Measurements from ENCODE around the gene ARL4D. TPM values are rescaled to one million over a fixed set of nuclear protein-coding genes. Genes with fewer than 3 reads are reported as not detected.
"Not testable (repeated sequence)": the region's sequence is repeated elsewhere in the genome, so short reads cannot be mapped to it uniquely, and the experiment has no call there.

Gene ARL4D
- polyA plus RNA-seq, 3 donors: 8.8 to 11.0 (median 10.9) TPM

- DNase-seq (ENCODE audit: extremely low read depth in 1 of 11, low read depth in 9 of 11, low spot score in 4 of 11): no peak
Observed at GRCh38 chr17:43410557-43411368, 12.0 kb downstream of the ARL4D start.

DNA sequence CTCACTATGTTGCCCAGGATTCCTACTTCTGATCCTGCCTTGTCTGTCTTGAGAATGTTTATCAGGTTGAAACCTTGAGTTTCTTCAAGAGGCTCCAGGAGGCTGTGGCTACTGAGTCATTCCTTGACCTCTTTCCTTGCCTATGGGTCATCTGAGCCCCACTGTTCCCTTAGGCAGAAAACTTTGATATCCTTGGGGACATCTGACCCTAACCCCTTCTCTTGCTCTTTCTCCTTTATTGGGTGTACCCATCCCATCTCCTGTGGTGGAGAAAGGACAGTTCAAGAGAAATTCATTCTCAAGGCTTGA lies 12.5 kb downstream of the ARL4D start:
- no peak for DNase-seq (ENCODE audit: extremely low read depth in 1 of 11, low read depth in 9 of 11, low spot score in 4 of 11)

- no peak for DNase-seq (ENCODE audit: extremely low read depth in 1 of 11, low read depth in 9 of 11, low spot score in 4 of 11)
Observed at GRCh38 chr17:43411749-43412148, 13.0 kb downstream of the ARL4D start.

DNA sequence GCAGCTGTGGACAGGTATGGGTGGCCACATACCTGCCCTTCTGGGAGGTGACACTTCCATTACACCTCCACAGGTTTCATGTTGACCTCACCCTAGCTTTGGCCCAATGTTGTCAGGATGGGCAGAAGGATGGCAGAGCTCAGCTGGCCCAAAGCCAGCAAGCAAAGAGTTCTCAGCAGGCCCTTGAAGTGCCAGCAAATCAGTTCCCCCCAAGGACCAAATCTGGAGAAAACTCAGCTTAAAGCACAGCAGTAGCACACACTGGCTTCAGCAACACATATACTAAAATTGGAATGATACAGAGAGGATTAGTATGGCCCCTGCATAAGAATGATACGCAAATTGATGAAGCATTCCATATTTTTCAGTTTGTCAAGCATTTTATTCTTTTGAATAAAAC lies 13.4 kb downstream of the ARL4D start:
- no peak for DNase-seq (ENCODE audit: extremely low read depth in 1 of 11, low read depth in 9 of 11, low spot score in 4 of 11)

- no peak for DNase-seq (ENCODE audit: extremely low read depth in 1 of 11, low read depth in 9 of 11, low spot score in 4 of 11)
Observed at GRCh38 chr17:43416998-43417890, 18.5 kb downstream of the ARL4D start.

GRCh38 chr17:43418441-43419374 lies 19.9 kb downstream of the ARL4D start:
- DNase-seq (ENCODE audit: extremely low read depth in 1 of 11, low read depth in 9 of 11, low spot score in 4 of 11): no peak

- not testable (repeated sequence) for DNase-seq (ENCODE audit: extremely low read depth in 1 of 11, low read depth in 9 of 11, low spot score in 4 of 11)
Observed at GRCh38 chr17:43419375-43419882, 20.6 kb downstream of the ARL4D start.

GRCh38 chr17:43423777-43424455 lies 25.1 kb downstream of the ARL4D start:
- DNase-seq (ENCODE audit: extremely low read depth in 1 of 11, low read depth in 9 of 11, low spot score in 4 of 11): no peak

GRCh38 chr17:43427362-43428043 lies 28.7 kb downstream of the ARL4D start:
- DNase-seq (ENCODE audit: extremely low read depth in 1 of 11, low read depth in 9 of 11, low spot score in 4 of 11): no peak

DNA sequence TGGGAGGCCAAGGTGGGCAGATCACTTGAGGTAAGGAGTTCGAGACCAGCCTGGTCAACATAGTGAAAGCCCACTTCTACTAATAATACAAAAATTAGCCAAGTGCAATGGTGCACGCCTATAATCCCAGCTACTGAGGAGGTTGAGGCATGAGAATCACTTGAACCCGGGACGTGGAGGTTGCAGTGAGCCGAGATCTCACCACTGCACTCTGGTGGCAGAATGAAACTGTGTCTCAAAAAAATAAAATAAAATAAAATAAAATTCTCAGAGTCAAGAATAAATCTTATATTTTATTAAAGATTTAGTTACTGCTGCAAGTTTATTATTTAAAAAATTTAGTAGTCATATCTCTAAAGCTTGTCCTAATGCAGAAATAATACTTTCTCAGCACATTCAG lies 29.7 kb downstream of the ARL4D start:
- DNase-seq (ENCODE audit: extremely low read depth in 1 of 11, low read depth in 9 of 11, low spot score in 4 of 11): no peak

DNA sequence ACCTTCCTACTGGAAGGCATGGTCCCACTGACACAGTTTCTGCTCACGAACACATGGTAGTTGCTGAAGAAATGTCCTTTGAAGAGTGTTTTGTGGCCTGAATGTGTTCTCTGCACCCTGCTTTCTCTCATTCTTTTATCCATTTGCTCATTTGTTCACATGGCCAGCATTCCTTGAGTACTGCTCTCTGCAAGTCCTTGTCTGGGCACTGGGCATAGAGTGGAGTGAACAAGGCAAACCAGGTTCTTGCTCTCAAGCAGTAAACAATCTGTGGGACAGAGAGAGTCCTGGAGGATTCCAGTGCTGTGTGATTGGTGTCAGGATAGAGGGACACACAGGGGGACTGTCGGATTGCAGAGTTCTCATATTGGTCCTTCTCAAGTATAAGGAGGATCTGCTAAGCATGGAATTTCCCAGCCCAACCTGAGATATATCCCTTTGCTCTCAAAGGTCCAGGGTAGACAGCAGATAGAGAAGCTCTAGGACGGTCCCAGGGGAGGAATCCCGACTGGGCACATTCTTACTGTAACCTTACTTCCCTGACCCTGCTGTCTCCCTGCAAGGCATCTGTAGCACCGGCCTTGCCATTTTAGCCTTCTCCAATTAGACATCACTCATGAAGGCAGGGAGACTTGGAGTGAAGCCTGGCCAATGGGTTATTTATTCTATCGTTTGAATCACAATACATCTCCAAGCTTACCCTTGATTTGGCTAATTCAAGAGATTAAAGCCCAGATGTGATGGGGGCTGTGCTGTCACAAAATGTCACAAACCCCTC lies 32.3 kb downstream of the ARL4D start:
- DNase-seq (ENCODE audit: extremely low read depth in 1 of 11, low read depth in 9 of 11, low spot score in 4 of 11): no peak

DNA sequence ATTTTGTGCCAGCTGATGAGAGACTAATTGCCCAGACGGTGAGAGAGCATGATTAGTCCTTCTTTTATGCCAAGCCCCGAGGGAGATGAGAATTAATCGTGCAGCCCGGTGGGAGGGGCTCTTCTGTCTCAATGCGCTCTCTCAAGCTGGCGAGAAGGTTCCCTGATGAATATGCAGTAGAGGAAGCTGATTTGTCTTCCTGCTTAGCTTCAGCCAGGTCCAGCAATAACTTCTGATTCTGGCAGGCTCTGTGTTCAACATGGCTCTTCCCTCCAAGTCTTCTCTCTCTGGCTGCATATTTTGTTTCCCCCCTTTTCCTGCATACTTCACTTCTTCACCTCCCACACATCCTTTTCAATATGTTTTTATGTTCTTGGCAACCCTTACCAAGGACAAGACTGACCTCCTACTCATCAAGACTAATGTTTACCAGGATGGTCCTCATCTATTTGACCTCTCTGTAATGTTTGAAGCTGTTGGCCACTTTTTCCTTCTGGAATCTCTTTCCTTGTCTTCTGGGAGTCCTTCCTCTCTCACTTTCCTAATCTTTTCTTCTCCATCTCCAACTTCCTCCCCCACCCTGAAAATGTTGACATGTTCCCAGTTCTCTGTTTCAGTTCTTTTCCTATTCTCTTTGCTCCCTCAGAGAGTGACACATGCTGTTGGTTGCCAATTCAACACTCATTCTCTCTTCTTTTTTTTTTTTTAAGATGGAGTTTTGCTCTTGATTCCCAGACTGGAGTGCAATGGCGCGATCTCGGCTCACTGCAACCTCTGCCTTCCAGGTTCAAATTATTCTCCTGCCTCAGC lies 33.1 kb downstream of the ARL4D start:
- no peak for DNase-seq (ENCODE audit: extremely low read depth in 1 of 11, low read depth in 9 of 11, low spot score in 4 of 11)

DNA sequence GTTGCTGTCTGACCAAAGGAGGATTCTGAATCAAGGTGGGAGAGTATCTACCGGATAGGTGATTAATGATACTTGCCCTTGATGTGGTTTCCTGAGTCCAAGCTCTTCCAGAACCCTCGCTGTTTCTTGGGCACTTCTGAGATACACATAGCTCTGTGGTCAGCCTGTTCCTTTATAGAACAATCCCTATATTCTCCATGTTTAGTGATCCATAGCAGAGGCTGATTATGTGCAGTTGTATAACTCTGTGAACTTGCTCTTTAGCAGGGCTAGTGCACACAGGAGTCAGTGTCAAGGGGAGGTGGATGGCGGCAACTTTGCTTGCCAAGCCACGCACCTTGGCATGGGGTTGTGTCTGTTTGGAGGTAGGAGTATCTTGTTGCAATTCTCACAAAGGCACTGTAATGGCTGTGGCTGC lies 36.1 kb downstream of the ARL4D start:
- DNase-seq (ENCODE audit: extremely low read depth in 1 of 11, low read depth in 9 of 11, low spot score in 4 of 11): no peak

DNA sequence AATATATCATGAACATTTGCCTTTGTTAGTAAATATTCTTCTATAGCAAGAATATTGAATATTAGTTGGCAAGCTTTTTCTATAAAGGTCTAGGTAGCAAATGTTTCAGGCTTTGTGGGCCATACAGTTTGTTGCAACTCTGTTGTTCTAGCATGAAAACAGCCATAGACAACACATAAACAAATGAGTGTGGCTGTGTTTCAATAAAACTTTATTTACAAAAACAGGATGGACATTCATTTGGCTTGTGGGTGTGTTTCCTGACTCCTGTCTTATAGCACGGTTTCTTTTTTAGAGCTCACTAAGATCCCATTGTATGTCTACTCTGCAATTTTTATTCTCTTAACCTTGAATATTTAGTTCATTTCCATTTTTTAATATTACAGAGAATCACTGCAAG lies 39.0 kb downstream of the ARL4D start:
- DNase-seq (ENCODE audit: extremely low read depth in 1 of 11, low read depth in 9 of 11, low spot score in 4 of 11): no peak

- no peak for DNase-seq (ENCODE audit: extremely low read depth in 1 of 11, low read depth in 9 of 11, low spot score in 4 of 11)
Observed at GRCh38 chr17:43438626-43439025, 39.8 kb downstream of the ARL4D start.

DNA sequence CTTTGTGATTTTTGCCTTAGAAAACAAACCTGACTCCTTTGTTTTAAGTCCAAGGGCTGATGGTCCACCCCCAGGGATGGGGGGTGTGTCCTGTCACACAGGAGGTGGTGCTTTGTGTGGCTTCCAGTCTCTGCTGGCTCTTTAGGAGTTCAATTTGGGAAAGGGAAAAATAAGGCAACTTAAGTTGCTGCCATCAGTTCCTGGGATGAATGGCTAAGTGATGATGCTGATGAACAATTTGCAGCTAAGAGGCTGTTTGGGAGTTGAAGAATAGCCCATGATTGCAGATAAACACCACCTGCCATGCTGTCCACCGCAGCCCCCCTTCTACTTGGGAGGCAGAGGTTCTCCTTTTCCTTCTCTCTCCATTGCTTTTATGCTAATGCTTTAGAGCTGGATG lies 40.2 kb downstream of the ARL4D start:
- no peak for DNase-seq (ENCODE audit: extremely low read depth in 1 of 11, low read depth in 9 of 11, low spot score in 4 of 11)

DNA sequence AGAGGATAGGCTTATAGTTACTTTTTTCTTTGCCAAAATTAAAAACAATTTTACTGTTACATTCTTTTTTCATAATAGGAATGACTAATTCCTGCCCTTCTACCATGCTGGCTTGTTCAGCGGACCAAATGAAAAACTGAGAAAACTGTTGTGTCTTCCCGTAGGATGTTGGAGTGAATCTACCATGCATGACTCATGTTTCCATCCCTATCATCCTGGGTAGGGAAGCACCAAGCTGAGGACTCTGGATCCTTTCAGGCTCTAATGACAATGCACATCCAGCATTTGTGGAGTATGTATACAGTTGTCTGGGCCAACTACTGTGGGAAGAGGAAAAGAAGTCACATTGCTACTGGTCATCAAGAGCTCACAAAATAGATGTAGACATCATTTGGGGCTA lies 43.9 kb downstream of the ARL4D start:
- DNase-seq (ENCODE audit: extremely low read depth in 1 of 11, low read depth in 9 of 11, low spot score in 4 of 11): no peak
